Measurements from ENCODE around the gene SLC30A5.
"Not testable (repeated sequence)": the region's sequence is repeated elsewhere in the genome, so short reads cannot be mapped to it uniquely, and the experiment has no call there.

Gene SLC30A5

GRCh38 chr5:69093771-69094482, at the start of gene SLC30A5:
TSS of gene SLC30A5 (plus strand) at chr5:69094014. CDS start at chr5:69094256, 242 bp downstream.
- DNase-seq, result peak; percentile 97

DNA sequence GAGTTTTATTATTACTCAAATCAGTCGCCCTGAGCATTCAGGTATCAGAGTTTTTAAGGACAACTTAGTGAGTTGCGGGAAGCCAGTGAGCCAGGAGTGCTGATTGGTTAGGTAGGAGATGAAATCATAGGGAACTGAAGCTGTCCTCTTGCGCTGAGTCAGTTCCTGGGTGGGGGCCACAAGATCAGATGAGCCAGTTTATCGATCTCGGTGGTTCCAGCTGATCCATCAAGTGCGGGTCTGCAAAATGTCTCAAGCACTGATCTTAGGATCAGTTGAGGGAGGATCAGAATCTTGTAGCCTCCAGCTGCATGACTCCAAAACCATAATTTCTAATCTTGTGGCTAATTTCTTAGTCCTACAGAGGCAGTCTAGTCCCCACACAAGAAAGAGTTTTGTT, 48.6 kb upstream of the SLC30A5 start:
- DNase-seq, result not testable (repeated sequence)

DNA sequence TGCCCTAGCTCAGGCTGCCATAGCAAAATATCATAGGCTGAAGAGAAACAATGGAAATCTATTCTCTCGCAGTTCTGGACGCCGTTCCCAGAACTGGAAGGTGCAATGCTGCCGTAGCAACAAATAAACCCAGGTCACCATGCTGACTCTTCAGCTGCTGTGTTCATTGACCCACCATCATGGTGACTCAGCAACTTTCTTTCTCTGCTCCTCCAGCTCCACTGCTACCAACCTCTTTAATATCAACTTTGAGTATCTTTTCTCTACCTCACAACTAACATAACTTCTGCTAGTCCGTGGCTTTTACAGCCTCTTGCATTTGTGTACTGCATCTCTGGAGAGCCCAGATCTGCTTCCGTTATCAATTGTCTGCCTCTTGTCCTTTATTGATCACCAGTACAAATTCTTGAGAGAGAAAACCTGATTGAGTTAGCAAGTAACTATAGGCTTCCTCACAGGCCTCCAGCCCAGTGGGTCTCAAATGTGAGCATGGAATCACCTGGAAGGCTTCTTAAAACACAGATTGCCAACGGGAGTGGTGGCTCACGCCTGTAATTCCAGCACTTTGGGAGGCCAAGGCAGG, 47.3 kb upstream of the SLC30A5 start:
- DNase-seq, result no peak

- DNase-seq, result no peak
These were observed 45.6 kb upstream of the SLC30A5 start for GRCh38 chr5:69048230-69048629.

GRCh38 chr5:69049151-69049550, 44.7 kb upstream of the SLC30A5 start:
- DNase-seq, result no peak

- DNase-seq, result no peak
These were observed 44.0 kb upstream of the SLC30A5 start for GRCh38 chr5:69049796-69050195.

GRCh38 chr5:69050214-69050613, 43.6 kb upstream of the SLC30A5 start:
- DNase-seq, result no peak

DNA sequence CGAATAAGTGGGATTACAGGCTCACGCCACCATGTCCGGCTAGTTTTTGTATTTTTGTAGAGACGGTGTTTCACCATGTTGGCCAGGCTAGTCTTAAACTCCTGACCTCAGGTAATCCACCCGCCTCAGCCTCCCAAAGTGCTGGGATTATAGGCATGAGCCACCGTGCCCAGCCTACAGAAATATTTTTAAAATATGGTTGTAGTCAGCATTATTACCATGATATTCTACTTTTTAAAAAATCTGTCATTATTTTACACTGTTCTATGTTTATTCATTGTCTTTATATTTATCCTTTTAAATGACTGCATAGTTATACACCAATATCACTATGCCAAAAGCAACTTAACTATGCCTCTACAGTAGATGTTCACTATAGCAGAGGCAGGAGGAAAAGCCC, 41.6 kb upstream of the SLC30A5 start:
- no peak for DNase-seq

- DNase-seq, result no peak
These were observed 18.9 kb upstream of the SLC30A5 start for GRCh38 chr5:69074664-69075521.

DNA sequence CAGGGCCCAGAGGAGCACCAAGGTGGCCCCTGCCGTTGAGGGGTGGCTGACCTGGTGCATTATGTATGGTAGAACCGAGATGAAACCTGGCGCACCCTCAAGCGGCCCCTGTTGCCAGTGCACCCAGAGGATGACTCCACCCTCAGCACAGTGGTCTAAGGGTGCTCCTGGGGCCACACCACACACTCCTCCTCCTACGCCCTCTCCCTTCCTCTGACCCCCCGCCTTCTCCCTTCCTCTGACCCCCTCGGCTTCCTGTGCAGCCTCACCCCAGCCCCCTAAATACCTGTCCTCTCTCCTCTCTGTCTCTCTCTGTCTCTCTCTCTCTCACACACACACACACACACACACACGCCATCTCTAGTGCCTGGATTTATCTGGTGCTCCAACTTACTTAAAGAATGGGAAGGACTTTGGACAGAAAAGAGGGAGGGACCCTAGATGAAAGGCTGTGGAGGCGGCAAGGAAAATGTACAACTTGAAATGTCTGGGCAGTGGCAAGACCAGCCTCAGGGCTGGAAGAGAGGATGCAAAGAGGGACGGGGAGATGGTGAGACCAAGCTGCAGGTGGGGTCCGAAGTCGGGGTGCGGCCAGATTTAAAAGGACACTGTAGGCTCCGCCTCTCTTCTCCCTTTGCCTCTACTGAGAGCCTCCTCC, 18.2 kb upstream of the SLC30A5 start:
- DNase-seq, result no peak

GRCh38 chr5:69078921-69079540, 14.8 kb upstream of the SLC30A5 start:
- DNase-seq, result no peak

GRCh38 chr5:69079556-69079955, 14.3 kb upstream of the SLC30A5 start:
- DNase-seq, result no peak

GRCh38 chr5:69083412-69083811, 10.4 kb upstream of the SLC30A5 start:
- DNase-seq, result no peak

- DNase-seq, result no peak
These were observed 9.6 kb upstream of the SLC30A5 start for GRCh38 chr5:69084195-69084594.

- no peak for DNase-seq
These were observed 8.9 kb upstream of the SLC30A5 start for GRCh38 chr5:69084903-69085302.

GRCh38 chr5:69086206-69086605, 7.6 kb upstream of the SLC30A5 start:
- no peak for DNase-seq

DNA sequence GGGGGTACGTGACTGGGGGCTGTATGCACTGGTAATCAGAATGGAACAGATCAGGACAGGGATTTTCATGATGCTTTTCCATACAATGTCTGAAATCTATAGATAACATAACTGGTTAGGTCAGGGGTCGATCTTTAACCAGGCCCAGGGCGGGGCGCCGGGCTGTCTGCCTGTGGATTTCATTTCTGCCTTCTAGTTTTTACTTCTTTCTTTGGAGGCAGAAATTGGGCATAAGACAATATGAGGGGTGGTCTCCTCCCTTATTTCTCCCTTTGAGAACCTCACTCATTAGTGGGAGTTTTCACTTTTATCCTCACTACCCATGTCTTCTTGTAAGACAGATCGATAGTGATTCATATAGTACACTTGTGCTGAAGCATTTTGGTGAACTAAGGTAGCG, 5.8 kb upstream of the SLC30A5 start:
- DNase-seq, result not testable (repeated sequence)

DNA sequence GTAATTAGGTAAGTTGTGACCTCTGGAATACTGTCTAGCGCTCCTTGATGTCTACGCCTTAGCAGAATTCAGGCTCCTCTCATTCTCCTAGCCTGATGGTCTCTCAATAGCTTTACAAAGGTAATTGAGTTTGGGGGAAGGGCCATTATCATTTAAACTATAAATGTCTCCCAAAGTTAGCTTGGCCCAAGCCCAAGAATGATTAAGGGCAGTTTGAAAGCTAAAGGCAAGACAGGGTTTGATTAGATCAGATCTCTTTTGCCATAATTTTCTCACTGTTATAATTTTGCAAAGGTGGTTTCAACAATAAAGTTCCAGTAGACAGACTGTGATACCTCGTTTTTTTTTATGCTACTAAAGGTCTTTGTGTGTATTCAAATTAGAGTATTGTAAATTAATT, 3.7 kb upstream of the SLC30A5 start:
- no peak for DNase-seq

DNA sequence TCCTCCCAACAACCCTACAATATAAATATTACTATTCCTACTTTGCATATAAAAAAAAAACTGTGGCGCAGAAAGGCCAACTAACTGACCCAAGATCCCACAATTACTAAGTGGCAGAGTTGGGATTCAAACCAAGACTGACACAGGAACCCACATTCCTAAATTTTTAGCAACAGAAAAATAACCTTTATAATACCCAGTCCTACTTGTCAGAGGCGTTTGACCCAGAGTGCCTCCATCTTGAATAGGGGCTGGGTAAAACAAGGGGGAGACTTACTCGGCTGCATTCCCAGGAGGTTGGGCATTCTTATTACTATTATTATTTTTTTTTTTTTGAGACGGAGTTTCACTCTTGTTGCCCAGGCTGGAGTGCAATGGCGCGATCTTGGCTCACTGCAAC, 2.0 kb upstream of the SLC30A5 start:
- no peak for DNase-seq

GRCh38 chr5:69092969-69093368, 845 bp upstream of the SLC30A5 start:
- no peak for DNase-seq

DNA sequence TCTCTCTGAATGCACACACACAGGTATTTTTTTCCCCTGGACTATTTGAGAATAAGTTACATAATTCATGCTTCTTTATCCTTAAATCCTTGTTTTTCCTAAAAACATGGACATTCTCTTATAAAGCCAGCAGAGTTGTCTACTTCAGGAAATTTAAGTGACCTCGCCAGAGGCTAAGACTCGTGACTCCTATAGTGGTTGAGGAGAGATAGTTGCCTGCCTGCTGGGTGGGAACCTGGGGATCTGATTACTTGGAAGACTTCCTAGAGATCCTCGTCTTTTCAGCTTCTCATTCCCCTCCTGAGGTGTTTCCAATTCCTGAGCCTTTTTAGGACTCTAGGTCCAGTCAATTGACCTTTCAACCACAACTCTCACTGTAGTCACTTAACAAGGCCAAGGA, 5.5 kb downstream of the SLC30A5 start:
- no peak for DNase-seq

DNA sequence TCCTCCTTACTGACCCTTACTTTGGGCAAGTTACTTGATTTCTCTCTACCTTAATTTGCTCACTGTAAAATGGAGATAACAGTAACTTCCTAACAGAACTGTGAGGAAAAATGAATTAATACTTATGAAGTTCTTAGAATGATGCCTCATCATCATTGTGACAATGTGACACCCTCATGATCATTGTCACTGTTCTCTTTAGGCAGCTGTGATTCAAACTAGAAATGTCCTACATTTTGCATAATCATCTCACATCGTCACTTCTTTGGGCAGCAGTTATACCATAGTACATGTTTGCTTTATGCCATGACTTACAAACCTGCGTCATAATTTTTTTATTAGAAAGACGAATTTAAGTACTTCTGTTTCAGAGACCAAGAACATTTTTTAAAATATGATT, 9.7 kb downstream of the SLC30A5 start:
- DNase-seq, result no peak

All from activated CD4-positive, alpha-beta T cell treated with anti-CD3 and anti-CD28 coated beads for 1 hour (primary cell).